NCI-H1417 treated with DMSO at 0.1 percent for 48 hours (cell line): ENCODE data around the gene PSG6.
"Not testable (repeated sequence)": the region's sequence is repeated elsewhere in the genome, so short reads cannot be mapped to it uniquely, and the experiment has no call there.

Source experiments
- DNase-seq: peaks from one replicate; lab custom pipeline; 2025; lab: John Stamatoyannopoulos, UW

The PSG6 gene

GRCh38 chr19:42906162-42906561 lies 11.5 kb downstream of the PSG6 start:
- not testable (repeated sequence) for DNase-seq

- DNase-seq, result not testable (repeated sequence)
Observed at GRCh38 chr19:42900561-42900960, 17.1 kb downstream of the PSG6 start.

- DNase-seq, result not testable (repeated sequence)
Observed at GRCh38 chr19:42899674-42900073, 18.0 kb downstream of the PSG6 start.

GRCh38 chr19:42899110-42899509 lies 18.6 kb downstream of the PSG6 start:
- not testable (repeated sequence) for DNase-seq

GRCh38 chr19:42898656-42899055 lies 19.0 kb downstream of the PSG6 start:
- DNase-seq, result not testable (repeated sequence)

- not testable (repeated sequence) for DNase-seq
Observed at GRCh38 chr19:42897729-42898128, 20.0 kb downstream of the PSG6 start.

GRCh38 chr19:42890446-42890845 lies 27.2 kb downstream of the PSG6 start:
- not testable (repeated sequence) for DNase-seq

- not testable (repeated sequence) for DNase-seq
Observed at GRCh38 chr19:42887876-42888445, 29.7 kb downstream of the PSG6 start.

- DNase-seq, result not testable (repeated sequence)
Observed at GRCh38 chr19:42882730-42883129, 35.0 kb downstream of the PSG6 start.

- DNase-seq, result not testable (repeated sequence)
Observed at GRCh38 chr19:42882010-42882409, 35.7 kb downstream of the PSG6 start.

GRCh38 chr19:42881279-42881678 lies 36.4 kb downstream of the PSG6 start:
- DNase-seq, result not testable (repeated sequence)

- DNase-seq, result not testable (repeated sequence)
Observed at GRCh38 chr19:42880621-42881020, 37.1 kb downstream of the PSG6 start.

GRCh38 chr19:42879613-42880012 lies 38.1 kb downstream of the PSG6 start, which contains the start of gene PSG1:
Gene PSG1, minus strand, starts transcription at chr19:42879713. Its CDS starts 132 bp downstream, at chr19:42879581.
- no peak for DNase-seq

- not testable (repeated sequence) for DNase-seq
Observed at GRCh38 chr19:42876596-42876995, 41.1 kb downstream of the PSG6 start.

GRCh38 chr19:42875881-42876280 lies 41.8 kb downstream of the PSG6 start:
- not testable (repeated sequence) for DNase-seq

- DNase-seq, result not testable (repeated sequence)
Observed at GRCh38 chr19:42874901-42875813, 42.5 kb downstream of the PSG6 start.

- DNase-seq, result not testable (repeated sequence)
Observed at GRCh38 chr19:42874136-42874535, 43.6 kb downstream of the PSG6 start.

- DNase-seq, result no peak
Observed at GRCh38 chr19:42872608-42873007, 45.1 kb downstream of the PSG6 start.

- DNase-seq, result no peak
Observed at GRCh38 chr19:42857544-42857867, 60.2 kb downstream of the PSG6 start.

GRCh38 chr19:42856866-42857543 lies 60.7 kb downstream of the PSG6 start:
- not testable (repeated sequence) for DNase-seq

- DNase-seq, result not testable (repeated sequence)
Observed at GRCh38 chr19:42854745-42855144, 62.9 kb downstream of the PSG6 start.

GRCh38 chr19:42853231-42853630 lies 64.5 kb downstream of the PSG6 start:
- not testable (repeated sequence) for DNase-seq

GRCh38 chr19:42852821-42853220 lies 64.9 kb downstream of the PSG6 start:
- not testable (repeated sequence) for DNase-seq
